ENCODE results near the gene RASD1.

RASD1 gene

DNA sequence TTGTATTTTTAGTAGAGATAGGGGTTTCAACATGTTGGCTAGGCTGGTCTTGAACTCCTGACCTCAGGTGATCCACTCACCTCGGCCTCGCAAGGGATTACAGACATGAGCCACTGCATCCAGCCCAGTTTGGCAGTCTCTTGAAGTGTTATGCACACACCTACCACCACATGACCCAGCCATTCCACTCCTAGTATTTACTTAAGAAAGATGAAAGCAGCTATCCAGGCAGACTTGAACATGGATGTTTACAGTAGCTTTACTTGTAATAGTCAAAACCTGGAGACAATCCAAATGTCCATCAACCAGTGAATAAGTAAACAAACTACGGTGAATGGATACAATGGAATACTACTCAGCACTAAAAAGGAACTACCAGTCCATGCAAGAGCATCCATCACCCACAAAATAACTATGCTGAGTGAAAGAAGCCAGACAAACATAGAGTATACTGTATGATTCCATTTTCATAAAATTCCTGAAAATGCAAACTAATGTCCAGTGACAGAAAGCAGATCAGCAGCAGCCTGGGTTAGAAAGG, 37.8 kb upstream of the RASD1 start:
- H3K4me1 ChIP-seq (ENCODE audit: control insufficient read depth, low read length) = no peaks in the 10 kb centered on the region
- no peaks in the 10 kb centered on the region for H3K27me3 ChIP-seq (ENCODE audit: control insufficient read depth, low read length)
- no peaks in the 10 kb centered on the region for H3K9me3 ChIP-seq (ENCODE audit: control insufficient read depth, insufficient read depth, low read length)
- H3K4me3 ChIP-seq (ENCODE audit: low read length) = no peak overlapping the region
- H4K20me1 ChIP-seq (ENCODE audit: control insufficient read depth, insufficient read depth, low read depth, low read length) = no peaks in the 10 kb centered on the region; the same call in 1 of the 2 replicates
- H3K9me2 ChIP-seq (replicated peaks; ENCODE audit: control insufficient read depth, low read length) = no peaks in the 10 kb centered on the region
- no peaks in the 10 kb centered on the region for H3K36me3 ChIP-seq (ENCODE audit: control insufficient read depth, low read length)
- H3K4me2 ChIP-seq (ENCODE audit: low read length) = no peak overlapping the region
- H3F3A ChIP-seq (ENCODE audit: control insufficient read depth, insufficient read depth) = no peaks in the 10 kb centered on the region
- H3K27ac ChIP-seq (ENCODE audit: low read depth, low read length) = no peak overlapping the region
- TF ChIP-seq, protein P1, sequence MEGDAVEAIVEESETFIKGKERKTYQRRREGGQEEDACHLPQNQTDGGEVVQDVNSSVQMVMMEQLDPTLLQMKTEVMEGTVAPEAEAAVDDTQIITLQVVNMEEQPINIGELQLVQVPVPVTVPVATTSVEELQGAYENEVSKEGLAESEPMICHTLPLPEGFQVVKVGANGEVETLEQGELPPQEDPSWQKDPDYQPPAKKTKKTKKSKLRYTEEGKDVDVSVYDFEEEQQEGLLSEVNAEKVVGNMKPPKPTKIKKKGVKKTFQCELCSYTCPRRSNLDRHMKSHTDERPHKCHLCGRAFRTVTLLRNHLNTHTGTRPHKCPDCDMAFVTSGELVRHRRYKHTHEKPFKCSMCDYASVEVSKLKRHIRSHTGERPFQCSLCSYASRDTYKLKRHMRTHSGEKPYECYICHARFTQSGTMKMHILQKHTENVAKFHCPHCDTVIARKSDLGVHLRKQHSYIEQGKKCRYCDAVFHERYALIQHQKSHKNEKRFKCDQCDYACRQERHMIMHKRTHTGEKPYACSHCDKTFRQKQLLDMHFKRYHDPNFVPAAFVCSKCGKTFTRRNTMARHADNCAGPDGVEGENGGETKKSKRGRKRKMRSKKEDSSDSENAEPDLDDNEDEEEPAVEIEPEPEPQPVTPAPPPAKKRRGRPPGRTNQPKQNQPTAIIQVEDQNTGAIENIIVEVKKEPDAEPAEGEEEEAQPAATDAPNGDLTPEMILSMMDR (IDR thresholded peaks at IDR 0.05; ENCODE audit: low read depth, low read length, poor library complexity, severe bottlenecking) = no peak
- TF ChIP-seq EZH2phosphoT487 (IDR thresholded peaks at IDR 0.05; ENCODE audit: borderline replicate concordance, low read length) = no peak
- H3K79me2 ChIP-seq (ENCODE audit: control insufficient read depth, low read length) = no peaks in the 10 kb centered on the region

DNA sequence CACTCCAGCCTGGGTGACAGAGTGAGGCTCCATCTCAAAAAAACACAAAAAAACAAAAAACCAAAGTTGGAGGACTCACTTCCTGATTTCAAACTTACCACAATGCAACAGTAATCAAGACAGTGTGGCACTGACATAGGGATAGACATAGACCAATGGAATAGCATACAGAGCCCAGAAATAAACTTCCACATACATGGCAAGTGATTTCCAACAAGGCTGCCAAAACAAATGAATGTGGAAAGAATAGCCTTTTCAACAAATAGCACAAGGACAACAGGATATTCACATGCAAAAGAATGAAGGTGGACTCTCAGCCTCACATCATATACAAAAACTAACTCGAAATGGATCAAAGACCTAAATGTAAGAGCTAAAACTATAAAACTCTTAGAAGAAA, 36.8 kb upstream of the RASD1 start:
- H3K79me2 ChIP-seq (ENCODE audit: control insufficient read depth, low read length) = no peaks in the 10 kb centered on the region
- no peak overlapping the region for H3K4me3 ChIP-seq (ENCODE audit: low read length)
- H3K27ac ChIP-seq (ENCODE audit: low read depth, low read length) = no peak overlapping the region
- H3K4me2 ChIP-seq (ENCODE audit: low read length) = no peak overlapping the region
- H3K9me2 ChIP-seq (replicated peaks; ENCODE audit: control insufficient read depth, low read length) = no peaks in the 10 kb centered on the region
- no peaks in the 10 kb centered on the region; the same call in 1 of the 2 replicates for H4K20me1 ChIP-seq (ENCODE audit: control insufficient read depth, insufficient read depth, low read depth, low read length)
- H3K27me3 ChIP-seq (ENCODE audit: control insufficient read depth, low read length) = no peaks in the 10 kb centered on the region
- no peaks in the 10 kb centered on the region for H3K4me1 ChIP-seq (ENCODE audit: control insufficient read depth, low read length)
- no peaks in the 10 kb centered on the region for H3K36me3 ChIP-seq (ENCODE audit: control insufficient read depth, low read length)
- H3K9me3 ChIP-seq (ENCODE audit: control insufficient read depth, insufficient read depth, low read length) = no peaks in the 10 kb centered on the region
- TF ChIP-seq EZH2phosphoT487 (IDR thresholded peaks at IDR 0.05; ENCODE audit: borderline replicate concordance, low read length) = no peak
- TF ChIP-seq, protein P1 (IDR thresholded peaks at IDR 0.05; ENCODE audit: low read depth, low read length, poor library complexity, severe bottlenecking) = no peak
- H3F3A ChIP-seq (ENCODE audit: control insufficient read depth, insufficient read depth) = no peaks in the 10 kb centered on the region

DNA sequence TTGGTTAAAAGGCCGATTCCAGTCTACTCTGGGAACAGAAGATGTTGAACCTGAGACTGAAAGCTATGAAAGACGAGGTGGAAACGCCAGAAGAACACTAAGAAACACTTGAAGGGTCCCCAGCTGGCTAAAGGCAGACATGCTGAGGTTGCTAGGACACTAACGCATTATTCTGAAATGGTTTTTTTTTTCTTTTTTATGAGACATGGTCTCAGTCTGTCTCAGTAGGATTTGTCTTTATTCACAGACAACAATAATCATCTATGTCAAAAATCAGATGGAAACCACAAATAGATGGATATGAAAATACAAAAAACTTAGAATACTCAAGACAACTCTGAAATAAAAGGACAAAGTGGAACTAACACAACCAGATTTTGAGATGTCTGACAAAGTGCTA, 35.0 kb upstream of the RASD1 start:
- no peaks in the 10 kb centered on the region for H3K9me2 ChIP-seq (replicated peaks; ENCODE audit: control insufficient read depth, low read length)
- H3K4me3 ChIP-seq (ENCODE audit: low read length) = no peak overlapping the region
- no peak overlapping the region for H3K27ac ChIP-seq (ENCODE audit: low read depth, low read length)
- H4K20me1 ChIP-seq (ENCODE audit: control insufficient read depth, insufficient read depth, low read depth, low read length) = no peaks in the 10 kb centered on the region; the same call in 1 of the 2 replicates
- no peaks in the 10 kb centered on the region for H3F3A ChIP-seq (ENCODE audit: control insufficient read depth, insufficient read depth)
- H3K4me1 ChIP-seq (ENCODE audit: control insufficient read depth, low read length) = no peaks in the 10 kb centered on the region
- no peak overlapping the region for H3K4me2 ChIP-seq (ENCODE audit: low read length)
- H3K36me3 ChIP-seq (ENCODE audit: control insufficient read depth, low read length) = no peaks in the 10 kb centered on the region
- no peaks in the 10 kb centered on the region for H3K27me3 ChIP-seq (ENCODE audit: control insufficient read depth, low read length)
- H3K79me2 ChIP-seq (ENCODE audit: control insufficient read depth, low read length) = no peaks in the 10 kb centered on the region
- no peaks in the 10 kb centered on the region for H3K9me3 ChIP-seq (ENCODE audit: control insufficient read depth, insufficient read depth, low read length)
- TF ChIP-seq, protein P1 (IDR thresholded peaks at IDR 0.05; ENCODE audit: low read depth, low read length, poor library complexity, severe bottlenecking) = no peak
- TF ChIP-seq EZH2phosphoT487 (IDR thresholded peaks at IDR 0.05; ENCODE audit: borderline replicate concordance, low read length) = no peak
